TTC549 (cell line): Measurements from ENCODE around the gene CDC42BPB.

Experiments
- FAIRE-seq: peaks from 2 replicates; lab custom pipeline; 2012; peaks lifted over from hg19 to GRCh38; lab: Jason Lieb, UNC

Gene CDC42BPB

GRCh38 chr14:102911991-102912761 lies 145.2 kb downstream of the CDC42BPB start:
- FAIRE-seq = no peak

- FAIRE-seq = no peak
Measured at GRCh38 chr14:102911541-102911951, 145.8 kb downstream of the CDC42BPB start.

DNA sequence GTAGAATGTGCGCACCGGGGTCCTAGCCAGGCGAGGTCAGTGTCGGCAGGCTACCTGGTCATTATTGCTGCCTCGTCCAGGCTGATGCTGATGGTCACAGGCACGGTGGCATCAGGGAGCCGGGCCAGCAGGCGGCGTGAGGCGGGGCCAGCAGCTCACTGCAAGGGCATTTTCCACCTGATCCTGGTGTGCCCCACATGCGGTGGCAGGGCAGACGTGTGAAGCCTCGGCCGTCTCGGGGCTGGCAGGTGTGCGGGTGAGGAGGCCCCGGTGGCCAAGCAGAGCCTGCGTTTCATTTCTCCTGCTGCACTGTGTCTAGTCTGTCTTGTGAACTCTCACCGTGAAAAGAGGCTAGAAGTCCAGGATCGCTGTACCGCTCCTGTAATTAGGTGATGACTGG lies 146.9 kb downstream of the CDC42BPB start:
- no peak for FAIRE-seq

DNA sequence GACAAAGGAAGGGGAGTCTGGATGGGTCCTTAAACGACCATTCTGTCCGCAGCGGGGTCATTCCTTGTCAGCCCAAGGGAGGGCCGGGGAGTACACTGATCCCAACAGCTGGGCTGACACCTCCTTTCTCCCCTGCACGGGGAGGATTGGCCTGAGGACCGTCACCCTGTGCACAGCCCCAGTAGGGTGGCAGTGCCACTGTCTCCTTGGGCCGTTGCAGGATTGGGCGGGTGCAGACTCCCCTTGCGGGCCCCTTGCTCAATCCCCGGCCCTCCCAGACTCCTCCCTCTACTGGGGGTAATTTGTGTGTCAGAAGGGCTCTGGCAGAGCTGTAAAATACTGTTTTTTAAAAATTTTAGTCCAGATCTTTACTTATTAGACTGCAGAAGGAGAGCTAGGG lies 147.4 kb downstream of the CDC42BPB start:
- FAIRE-seq = no peak

- FAIRE-seq = no peak
Measured at GRCh38 chr14:102909462-102909861, 147.9 kb downstream of the CDC42BPB start.

- FAIRE-seq = no peak
Measured at GRCh38 chr14:102908766-102909455, 148.4 kb downstream of the CDC42BPB start.

GRCh38 chr14:102907980-102908730 lies 149.2 kb downstream of the CDC42BPB start:
- no peak for FAIRE-seq

DNA sequence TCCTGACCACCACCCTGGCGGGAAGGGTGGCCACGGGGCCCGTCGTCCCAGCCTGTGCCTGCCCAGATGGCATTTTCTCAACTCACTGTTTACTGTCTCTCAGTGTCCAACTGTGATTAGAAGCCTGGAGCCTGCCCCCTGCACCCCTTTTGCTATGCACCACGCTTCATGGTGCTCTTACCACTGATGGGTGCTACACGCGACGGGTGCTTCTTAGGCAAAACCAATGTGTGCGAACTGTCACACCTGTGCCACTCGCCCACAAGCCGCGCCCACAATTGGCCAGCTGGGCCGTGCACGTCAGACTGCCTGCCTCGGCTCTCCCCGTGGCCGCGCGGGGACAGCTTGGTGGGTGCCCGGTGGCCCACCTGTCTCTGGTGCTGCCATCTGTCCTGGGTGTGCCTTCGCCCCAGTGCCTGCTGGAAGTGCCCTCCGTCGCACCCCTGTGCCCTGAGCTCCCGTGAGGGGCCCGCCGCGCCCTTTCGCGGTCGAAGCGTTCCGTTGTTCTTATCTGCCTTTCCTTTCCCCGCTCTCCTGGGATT lies 150.0 kb downstream of the CDC42BPB start:
- FAIRE-seq = no peak

DNA sequence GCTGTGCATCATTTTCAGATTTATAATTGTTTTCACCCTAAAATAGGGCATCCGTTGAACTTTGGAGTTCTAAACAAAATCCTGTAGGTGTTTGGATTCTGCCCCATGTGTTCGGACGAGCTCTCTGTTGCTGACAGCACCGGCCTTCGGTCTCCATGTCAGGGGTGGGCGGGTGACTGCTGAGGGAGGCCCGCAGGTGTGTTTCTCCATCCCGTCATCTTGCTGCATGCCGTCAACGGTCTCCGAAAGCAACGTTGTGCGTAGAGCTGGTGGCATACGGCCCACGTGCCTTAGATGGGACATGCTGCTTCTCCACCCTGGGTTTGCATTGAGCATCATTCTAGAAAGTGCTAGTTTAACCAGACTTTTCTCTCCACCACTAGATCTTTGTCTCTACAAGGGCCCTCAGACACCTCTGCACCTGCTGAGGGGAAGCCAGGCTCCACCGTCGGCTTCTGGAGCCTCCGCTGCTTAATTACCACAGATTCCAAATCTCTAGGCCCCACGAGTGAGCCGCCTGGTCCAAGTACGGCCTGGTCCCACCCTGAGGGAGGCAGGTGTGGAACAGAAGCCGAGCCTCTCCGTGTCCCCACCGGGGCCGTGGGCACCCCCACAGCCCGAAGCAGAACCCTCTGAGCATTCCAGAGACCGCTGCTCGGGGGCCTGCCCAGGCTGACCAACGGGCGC lies 150.6 kb downstream of the CDC42BPB start:
- no peak for FAIRE-seq

DNA sequence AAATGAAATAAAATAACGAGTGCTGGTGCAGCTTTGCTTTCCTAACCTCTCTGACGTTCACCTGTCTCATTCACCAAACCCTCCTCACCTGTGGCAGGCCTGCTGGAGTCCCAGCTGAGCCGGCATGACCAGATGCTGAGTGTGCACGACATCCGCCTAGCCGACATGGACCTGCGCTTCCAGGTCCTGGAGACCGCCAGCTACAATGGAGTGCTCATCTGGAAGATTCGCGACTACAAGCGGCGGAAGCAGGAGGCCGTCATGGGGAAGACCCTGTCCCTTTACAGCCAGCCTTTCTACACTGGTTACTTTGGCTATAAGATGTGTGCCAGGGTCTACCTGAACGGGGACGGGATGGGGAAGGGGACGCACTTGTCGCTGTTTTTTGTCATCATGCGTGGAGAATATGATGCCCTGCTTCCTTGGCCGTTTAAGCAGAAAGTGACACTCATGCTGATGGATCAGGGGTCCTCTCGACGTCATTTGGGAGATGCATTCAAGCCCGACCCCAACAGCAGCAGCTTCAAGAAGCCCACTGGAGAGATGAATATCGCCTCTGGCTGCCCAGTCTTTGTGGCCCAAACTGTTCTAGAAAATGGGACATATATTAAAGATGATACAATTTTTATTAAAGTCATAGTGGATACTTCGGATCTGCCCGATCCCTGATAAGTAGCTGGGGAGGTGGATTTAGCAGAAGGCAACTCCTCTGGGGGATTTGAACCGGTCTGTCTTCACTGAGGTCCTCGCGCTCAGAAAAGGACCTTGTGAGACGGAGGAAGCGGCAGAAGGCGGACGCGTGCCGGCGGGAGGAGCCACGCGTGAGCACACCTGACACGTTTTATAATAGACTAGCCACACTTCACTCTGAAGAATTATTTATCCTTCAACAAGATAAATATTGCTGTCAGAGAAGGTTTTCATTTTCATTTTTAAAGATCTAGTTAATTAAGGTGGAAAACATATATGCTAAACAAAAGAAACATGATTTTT lies 151.9 kb downstream of the CDC42BPB start:
- no peak for FAIRE-seq

GRCh38 chr14:102903889-102904512 lies 153.3 kb downstream of the CDC42BPB start:
- FAIRE-seq = no peak

- no peak for FAIRE-seq
Measured at GRCh38 chr14:102903248-102903888, 154.0 kb downstream of the CDC42BPB start.

GRCh38 chr14:102902523-102903247 lies 154.7 kb downstream of the CDC42BPB start:
- FAIRE-seq = no peak

- no peak for FAIRE-seq
Measured at GRCh38 chr14:102902086-102902485, 155.3 kb downstream of the CDC42BPB start.

GRCh38 chr14:102901633-102902032 lies 155.7 kb downstream of the CDC42BPB start:
- FAIRE-seq = no peak

GRCh38 chr14:102900631-102901571 lies 156.4 kb downstream of the CDC42BPB start:
- no peak for FAIRE-seq

- FAIRE-seq = no peak
Measured at GRCh38 chr14:102899516-102899900, 157.8 kb downstream of the CDC42BPB start.
